ENCODE measurements around the gene PPP1CA.

DNA sequence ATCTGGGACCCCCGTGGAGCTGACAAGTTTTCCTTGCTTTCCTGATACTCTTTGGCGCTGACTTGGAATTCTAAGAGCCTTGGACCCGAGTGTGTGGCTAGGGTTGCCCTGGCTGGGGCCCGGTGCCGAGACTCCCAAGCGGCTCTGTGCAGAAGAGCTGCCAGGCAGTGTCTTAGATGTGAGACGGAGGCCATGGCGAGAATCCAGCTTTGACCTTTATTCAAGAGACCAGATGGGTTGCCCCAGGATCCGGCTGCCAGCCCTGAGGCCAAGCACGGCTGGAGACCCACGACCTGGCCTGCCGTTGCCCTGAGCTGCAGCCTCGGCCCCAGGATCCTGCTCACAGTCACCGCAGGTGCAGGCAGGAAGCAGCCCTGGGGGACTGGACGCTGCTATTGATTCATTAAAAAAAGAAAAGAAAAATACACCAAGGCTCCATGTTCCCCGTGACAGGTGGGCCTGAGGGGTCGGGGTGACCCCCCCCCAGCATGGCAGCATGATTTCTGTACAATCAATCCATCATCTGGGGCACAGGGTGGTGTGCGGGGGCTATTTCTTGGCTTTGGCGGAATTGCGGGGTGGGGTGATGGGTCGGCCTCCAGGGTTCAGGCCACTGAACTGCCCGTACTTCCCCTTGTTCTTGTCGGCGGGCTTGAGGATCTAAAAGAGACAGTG is 3.5 kb downstream of the PPP1CA start:
- TF ChIP-seq, protein P1, sequence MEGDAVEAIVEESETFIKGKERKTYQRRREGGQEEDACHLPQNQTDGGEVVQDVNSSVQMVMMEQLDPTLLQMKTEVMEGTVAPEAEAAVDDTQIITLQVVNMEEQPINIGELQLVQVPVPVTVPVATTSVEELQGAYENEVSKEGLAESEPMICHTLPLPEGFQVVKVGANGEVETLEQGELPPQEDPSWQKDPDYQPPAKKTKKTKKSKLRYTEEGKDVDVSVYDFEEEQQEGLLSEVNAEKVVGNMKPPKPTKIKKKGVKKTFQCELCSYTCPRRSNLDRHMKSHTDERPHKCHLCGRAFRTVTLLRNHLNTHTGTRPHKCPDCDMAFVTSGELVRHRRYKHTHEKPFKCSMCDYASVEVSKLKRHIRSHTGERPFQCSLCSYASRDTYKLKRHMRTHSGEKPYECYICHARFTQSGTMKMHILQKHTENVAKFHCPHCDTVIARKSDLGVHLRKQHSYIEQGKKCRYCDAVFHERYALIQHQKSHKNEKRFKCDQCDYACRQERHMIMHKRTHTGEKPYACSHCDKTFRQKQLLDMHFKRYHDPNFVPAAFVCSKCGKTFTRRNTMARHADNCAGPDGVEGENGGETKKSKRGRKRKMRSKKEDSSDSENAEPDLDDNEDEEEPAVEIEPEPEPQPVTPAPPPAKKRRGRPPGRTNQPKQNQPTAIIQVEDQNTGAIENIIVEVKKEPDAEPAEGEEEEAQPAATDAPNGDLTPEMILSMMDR (IDR thresholded peaks at IDR 0.05): no peak
- no peak for TF ChIP-seq POLR2A (IDR thresholded peaks at IDR 0.05)
